HG03135 (cell line): ENCODE data around the gene CAB39.

ENCODE experiments used
- ATAC-seq: cut with Tn5 transposase; IDR thresholded peaks from one replicate; pipeline ENCODE4 v1.9.1; 2021; ENCODE audit warnings: mild to moderate bottlenecking, moderate library complexity; ENCODE audit not compliant: unreplicated experiment

The CAB39 gene

DNA sequence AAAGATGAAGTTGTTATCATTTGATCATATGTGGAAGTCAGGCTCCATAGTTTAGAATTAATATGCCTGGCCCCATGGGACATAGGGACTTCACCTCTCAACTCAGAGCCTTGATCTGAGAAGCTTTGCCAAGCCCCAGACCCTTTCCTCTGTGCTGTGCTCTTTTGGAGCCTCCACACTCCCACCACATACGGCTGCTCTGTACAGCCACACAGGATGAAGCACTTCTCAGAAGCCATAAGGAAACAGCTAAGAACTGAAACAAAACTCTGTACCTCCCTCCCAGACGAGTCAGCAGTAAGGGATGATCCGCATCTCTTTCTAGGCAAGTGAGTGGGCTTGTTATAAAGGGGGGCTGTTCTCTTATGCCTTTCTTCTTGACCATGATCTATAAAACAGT is 66.5 kb downstream of the CAB39 start:
- peak; percentile 20 for ATAC-seq

DNA sequence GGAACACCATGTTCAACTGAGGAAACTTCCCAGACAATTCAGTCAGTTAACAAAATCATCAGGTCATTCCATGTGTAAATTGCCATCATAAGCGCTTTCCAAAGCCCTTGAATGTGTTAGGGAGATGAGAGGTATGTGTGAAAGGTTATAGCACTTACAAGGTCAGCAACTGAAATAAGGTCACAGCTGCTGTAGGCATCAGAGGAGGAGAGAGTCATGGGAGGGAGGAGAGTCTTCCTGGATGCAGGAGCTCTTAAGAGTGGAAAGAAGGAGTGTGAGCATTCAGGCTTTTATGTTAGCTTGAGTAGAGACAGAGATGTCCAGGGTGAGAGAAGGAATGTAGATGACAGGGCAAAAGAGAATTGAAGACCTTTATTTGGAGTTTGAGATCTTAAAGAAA is 67.0 kb downstream of the CAB39 start:
- ATAC-seq = no peak

DNA sequence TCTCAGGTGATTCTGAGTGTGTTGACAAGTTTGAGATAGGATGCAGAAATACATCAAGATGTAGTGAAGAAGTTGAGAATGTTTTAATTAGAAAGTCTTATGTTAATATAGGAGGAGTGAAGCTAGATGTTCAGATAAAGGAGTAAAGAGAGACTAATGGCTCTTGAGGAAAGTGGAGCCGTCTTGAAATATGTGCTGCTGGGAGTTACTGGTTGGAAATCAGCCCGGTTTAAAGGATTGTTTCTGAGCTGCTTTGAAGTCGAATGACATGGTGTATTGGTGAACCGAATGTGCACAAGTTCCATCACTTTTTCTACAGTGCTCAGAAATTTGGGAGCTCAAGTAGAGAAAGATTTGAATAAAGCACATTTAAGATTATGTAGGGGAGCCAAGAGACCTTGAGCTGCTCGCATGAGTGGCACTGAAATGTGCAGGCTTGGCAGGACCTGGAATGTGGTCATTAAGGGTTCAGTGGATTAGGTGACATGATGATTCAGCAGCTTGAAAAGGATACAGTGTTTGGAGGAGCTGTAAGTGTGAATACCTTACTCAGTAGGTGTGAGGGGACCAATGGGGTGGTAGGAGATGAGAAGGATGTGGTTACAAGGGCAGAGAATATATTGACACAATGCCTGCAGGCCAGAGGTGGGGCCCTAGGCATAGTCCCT is 68.6 kb downstream of the CAB39 start:
- no peak for ATAC-seq

- ATAC-seq = no peak
These were observed 70.5 kb downstream of the CAB39 start for GRCh38 chr2:230783101-230783500.

GRCh38 chr2:230784795-230785194 is 72.2 kb downstream of the CAB39 start:
- ATAC-seq = no peak

DNA sequence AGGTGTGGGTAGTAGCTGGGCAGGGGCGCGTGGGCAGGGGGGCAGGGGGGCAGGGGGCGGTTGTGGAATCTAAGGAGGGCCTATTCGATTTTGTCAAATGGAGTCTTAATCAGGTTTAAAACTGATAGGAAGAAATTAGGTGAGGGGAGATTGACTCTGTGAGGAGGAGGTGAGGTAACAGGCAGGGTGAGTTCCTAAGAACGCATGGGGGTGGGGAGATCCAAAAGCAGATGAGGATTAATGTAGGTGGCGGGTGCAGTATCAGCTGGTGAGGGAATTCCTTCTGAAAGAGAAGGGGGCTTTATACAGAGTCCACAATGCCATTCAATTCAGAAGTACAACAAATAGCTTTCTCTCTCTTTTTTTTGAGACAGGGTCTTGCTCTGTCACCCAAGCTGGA is 72.7 kb downstream of the CAB39 start:
- ATAC-seq = no peak

- no peak for ATAC-seq
These were observed 74.5 kb downstream of the CAB39 start for GRCh38 chr2:230787101-230787500.

DNA sequence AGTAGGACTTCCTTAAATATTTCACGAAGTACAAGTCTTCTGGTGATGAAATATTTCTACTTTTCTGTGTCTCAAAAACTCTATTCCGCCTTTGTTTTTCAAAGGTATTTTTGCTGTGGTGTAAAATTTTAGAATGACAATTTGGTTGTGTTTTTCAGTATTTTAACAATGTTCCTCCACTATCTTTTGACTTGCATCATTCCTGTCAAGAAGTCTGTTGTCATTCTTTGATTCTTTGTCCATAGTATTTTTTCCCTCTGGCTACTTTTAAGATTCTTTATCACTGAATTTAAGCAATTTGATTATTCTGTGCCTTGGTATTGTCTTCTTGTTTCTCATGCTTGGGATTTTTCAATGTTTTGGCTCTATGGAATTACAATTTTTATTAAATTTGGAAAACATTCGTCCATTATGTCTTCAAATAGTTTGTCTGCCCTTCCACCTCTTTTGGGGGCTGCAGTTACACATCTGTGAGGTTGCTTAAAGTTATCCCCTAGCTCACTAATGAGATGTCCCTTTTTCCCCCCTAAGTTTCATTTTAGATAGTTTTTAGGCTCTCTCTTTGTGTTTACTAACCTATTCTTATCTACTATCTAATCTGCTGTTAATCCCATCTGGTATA is 76.0 kb downstream of the CAB39 start:
- ATAC-seq = no peak

- ATAC-seq = no peak
These were observed 78.3 kb downstream of the CAB39 start for GRCh38 chr2:230790981-230791380.

DNA sequence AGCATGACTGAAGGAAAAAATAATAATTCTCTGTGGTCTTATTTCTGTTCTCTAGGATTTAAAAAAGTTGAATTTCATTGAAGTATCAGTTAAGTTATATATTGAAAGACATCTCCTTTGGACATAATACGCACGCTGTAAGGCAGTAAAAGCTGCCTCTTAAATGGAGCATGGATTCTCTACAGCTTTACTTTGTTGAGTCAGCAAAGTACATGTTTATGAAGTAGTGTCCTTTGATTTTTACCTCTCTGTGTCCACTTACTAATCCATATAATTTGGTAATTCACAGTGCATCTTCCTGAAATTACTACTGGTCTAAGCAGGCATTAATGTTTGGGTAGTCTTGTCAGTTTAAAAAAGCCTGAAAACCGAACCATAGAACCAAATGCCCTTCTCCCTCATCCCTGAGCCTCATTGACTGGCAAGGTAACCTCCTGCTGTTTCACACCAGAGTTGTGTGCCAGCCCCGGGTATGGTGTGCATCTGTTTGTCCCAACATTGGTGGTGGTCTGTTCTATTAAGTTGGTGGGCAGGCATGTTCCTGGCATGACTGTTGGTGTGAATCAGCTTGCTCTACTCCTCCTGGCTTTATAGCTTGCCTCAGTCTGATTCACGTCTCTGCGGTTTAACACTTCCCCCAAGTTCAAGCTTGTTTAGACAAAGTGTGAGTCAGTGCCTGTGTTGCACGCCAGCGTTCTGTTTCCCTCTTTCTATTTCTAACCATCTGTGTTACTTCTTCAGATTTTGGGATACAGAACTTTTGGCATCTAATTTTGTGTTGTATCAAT is 81.1 kb downstream of the CAB39 start:
- no peak for ATAC-seq

DNA sequence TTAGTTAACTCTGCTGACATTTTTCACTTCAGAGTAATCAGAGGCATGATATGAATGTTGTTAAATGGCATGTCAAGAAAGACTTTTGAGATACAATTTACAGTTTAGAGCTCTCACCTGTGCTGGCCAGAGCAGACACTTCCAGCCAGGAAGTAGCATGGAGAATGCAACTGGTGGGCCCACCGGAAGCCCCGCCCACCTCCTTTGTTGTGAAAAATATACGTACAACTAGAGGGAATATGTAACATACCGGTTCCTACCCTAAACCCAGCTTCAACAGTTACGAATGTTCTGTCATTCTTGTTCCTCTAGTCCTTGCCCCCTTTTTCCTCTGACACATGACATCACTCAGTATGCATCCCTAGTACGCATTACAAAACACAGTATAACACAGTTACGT is 81.9 kb downstream of the CAB39 start:
- ATAC-seq = no peak

GRCh38 chr2:230795856-230796255 is 83.2 kb downstream of the CAB39 start:
- no peak for ATAC-seq

- no peak for ATAC-seq
These were observed 83.7 kb downstream of the CAB39 start for GRCh38 chr2:230796280-230796862.

DNA sequence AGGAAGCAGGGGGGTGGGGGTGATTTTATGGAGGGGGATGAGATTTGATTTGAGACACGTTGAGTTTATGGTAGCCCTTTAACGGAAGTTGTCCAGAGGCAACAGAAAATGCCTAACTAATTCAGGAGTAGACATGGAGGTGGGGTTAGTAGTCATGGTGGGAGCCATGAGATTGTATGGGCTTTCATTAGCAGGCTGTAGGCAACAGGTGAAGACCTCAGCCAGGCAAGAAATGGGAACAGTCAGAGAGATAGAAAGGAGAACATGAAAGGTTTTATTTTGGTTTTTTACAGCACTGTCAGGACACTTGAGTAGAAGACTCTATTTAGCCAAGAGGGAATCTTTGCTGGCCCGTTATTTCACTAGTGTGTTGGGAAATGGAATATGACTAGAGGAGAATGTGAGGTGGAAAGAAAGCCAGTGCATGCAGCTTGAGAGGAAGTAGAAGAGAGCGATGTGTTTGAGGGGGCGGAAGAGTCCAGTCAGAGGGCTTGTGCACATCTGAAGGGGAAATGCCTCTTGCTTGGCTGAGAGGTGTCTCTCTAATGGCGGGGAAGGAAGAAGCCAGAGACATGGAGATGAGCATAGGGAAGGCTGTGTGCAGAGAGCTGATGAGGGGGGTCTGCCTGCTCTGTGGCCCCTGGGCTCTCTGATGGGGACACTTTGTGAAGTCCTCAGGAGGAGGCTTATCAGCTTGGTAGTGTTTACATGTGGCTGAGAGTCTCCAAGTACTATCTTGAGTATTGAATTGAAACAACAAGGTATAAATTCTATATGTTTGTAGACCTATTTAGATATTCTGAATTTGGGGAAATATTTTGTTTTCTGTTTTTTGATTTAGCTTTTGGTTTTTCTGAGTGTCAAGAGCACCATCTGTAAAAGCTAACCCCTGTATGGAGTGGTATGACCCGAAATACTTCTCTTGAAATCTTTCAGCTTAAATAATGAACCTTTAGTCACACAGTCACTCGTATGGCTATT is 85.2 kb downstream of the CAB39 start:
- ATAC-seq = no peak

DNA sequence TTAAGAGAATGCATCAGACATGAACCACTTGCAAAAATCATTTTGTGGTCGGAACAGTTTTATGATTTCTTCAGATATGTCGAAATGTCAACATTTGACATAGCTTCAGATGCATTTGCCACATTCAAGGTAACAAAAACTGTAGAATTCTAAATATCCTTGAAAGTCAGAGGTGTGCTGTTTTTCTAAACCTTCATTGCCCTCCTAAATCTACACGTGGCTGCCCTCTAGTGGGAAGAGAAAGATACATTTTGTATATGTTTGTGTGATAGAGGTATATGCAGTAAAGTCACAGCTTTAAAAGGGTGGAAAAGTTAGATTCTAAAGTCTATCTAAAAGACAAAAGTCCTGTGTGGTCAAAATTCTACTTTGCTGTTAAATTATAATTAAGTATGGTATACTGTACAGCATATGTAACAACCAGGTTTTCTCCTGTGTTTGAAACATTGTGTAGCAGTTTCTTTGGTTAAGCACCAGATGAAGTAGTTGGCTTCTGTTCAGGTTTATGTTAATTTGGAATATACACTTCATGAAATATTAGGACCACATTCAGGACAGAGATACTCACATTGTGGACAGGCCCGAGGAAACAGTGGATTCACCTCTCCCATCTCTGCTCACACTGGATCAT is 86.2 kb downstream of the CAB39 start:
- no peak for ATAC-seq

DNA sequence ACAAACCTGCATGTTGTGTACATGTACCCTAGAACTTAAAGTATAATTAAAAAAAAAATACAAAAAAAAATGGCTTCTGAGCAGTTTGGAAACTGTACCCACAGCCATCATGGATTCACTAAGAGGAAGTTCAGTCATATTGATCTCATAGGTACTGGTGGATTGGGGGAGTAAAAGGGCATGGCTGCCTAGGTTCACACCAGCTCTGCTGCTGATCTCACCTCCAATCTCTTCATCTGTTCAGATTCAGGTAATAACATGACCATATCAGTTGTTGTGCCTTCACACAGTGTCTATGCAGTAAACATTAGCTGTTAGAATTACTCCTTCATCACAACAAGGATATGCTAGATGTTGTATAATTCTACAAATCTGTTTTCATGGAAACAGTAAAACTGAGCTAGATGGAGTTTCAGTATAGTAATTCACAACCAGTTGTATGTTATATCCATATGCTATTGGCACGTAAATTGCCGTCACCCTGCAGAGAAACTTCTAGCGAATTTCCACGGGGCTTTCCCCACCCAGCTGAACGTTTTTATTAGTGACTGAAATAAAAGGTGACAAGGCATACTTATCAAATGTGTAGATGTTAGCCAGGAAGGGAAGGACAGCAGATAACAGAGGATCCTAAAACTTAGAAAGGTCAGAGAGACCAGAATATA is 92.8 kb downstream of the CAB39 start:
- no peak for ATAC-seq

DNA sequence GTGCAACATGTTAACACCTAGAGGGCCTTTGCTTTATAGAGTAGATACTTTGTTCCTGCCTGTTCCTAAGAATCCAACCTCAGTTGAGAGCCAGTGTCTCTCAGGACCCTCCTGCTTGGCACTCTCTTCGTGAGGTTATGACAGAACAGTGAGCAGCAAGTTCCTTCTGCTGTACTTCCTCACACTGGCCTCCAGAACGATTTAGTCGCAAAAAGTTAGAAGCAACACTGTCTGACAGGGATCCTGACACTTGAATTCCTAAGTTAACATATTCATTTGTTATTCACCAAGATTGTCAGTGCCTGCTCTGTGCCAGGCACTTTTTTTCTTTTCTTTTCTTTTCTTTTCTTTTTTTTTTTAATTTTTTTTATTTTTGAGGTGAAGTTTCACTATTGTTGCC is 95.1 kb downstream of the CAB39 start:
- ATAC-seq = no peak

GRCh38 chr2:230809015-230809414 is 96.4 kb downstream of the CAB39 start:
- no peak for ATAC-seq

GRCh38 chr2:230809677-230810251 is 97.1 kb downstream of the CAB39 start:
- ATAC-seq = no peak
